ENCODE results near the gene AGO1. TPM values are rescaled to one million over a fixed set of nuclear protein-coding genes. Genes with fewer than 3 reads are reported as not detected.

AGO1 gene
- total RNA-seq, 4 donors from 2014 or later = 11.2 to 12.6 (median 12.4) TPM

DNA sequence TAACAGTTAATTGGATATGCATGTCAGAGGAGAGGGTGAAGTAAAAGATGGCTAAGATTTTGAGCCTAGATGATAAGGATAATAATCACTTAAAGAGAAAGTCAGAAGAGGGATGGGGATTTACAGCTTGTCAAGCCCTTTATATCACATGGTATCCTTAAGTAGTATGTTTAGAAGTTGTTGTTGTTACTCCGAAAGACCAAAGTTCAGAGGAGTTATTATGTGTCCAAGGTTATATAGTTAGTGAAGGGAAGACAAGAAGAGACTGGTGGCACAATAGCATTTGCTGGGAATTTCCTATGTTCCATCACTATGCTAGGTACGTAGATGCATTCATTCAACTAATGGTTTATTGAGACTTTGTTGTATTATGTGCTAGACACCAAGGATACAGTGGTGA is 30.8 kb upstream of the AGO1 start:
- in situ Hi-C loops (cut with MboI; ENCODE audit: low sequenced_read_pairs in 4 of 4) (no loop called here), intact Hi-C loops (cut with DNase I; ENCODE audit: low total_unique reads) (no loop called here)
- Histone ChIP-seq H3K4me3 (no peak overlapping the region), H3K27me3 (no peaks in the 10 kb centered on the region), H3K27ac (no peak overlapping the region), H3K36me3 (peaks cover 0 to 45% of the 10 kb centered on the region in 2 donors), H3K4me1 (peaks cover 21 to 22% of the 10 kb centered on the region in 2 donors), H3K9me3 (no peaks in the 10 kb centered on the region)
- no peak for DNase-seq
- TF ChIP-seq, protein P1, sequence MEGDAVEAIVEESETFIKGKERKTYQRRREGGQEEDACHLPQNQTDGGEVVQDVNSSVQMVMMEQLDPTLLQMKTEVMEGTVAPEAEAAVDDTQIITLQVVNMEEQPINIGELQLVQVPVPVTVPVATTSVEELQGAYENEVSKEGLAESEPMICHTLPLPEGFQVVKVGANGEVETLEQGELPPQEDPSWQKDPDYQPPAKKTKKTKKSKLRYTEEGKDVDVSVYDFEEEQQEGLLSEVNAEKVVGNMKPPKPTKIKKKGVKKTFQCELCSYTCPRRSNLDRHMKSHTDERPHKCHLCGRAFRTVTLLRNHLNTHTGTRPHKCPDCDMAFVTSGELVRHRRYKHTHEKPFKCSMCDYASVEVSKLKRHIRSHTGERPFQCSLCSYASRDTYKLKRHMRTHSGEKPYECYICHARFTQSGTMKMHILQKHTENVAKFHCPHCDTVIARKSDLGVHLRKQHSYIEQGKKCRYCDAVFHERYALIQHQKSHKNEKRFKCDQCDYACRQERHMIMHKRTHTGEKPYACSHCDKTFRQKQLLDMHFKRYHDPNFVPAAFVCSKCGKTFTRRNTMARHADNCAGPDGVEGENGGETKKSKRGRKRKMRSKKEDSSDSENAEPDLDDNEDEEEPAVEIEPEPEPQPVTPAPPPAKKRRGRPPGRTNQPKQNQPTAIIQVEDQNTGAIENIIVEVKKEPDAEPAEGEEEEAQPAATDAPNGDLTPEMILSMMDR (IDR thresholded peaks at IDR 0.05 in 4 of 5, conservative IDR thresholded peaks at IDR 0.05 in 1 of 5) = no peak
- no peak for TF ChIP-seq POLR2A (IDR thresholded peaks at IDR 0.05)
- no peak for ATAC-seq

DNA sequence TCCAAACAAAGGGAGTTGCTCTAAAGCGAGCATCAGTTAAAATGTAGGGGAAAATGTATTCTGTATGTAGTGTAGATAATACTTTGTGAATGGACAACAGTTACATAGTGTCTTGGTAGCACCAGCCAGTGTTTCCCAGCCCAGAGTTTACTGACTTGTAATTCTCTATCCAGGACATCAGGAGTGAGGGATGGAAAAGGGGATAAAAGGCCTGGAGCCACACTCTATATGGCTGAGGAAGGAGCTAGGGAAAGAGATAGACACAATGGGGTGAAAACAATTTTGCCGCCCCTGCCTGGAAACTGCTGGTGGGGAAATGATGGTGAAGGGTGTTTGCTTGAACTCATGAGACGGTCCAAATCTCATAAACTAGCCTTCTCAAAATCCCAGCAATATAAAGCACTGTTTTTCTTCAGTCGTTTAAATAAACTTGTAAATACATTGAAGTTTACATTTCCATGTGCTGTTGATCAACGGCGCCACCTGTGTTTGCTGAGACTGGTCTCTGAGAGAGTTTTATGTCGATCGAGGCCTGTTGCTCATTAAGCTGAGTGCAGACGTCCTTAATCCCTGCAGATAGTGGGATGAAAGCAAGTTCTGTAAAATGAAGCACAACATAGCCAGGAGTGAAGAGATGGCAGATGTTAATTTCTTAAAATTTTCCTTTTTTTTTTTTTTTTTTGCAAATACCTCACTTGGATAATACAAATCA is 27.9 kb upstream of the AGO1 start:
- Histone ChIP-seq H3K9me3 (no peaks in the 10 kb centered on the region), H3K4me1 (peaks cover 15 to 17% of the 10 kb centered on the region in 2 donors), H3K36me3 (peaks cover 0 to 40% of the 10 kb centered on the region in 2 donors), H3K4me3 (no peak overlapping the region), H3K27me3 (no peaks in the 10 kb centered on the region), H3K27ac (no peak overlapping the region)
- ATAC-seq (no peak), DNase-seq (no peak)
- in situ Hi-C loops (cut with MboI; ENCODE audit: low sequenced_read_pairs in 4 of 4) (no loop called here), intact Hi-C loops (cut with DNase I; ENCODE audit: low total_unique reads) (no loop called here)
- no peak for TF ChIP-seq POLR2A (IDR thresholded peaks at IDR 0.05)
- TF ChIP-seq, protein P1 (IDR thresholded peaks at IDR 0.05 in 4 of 5, conservative IDR thresholded peaks at IDR 0.05 in 1 of 5) = no peak

DNA sequence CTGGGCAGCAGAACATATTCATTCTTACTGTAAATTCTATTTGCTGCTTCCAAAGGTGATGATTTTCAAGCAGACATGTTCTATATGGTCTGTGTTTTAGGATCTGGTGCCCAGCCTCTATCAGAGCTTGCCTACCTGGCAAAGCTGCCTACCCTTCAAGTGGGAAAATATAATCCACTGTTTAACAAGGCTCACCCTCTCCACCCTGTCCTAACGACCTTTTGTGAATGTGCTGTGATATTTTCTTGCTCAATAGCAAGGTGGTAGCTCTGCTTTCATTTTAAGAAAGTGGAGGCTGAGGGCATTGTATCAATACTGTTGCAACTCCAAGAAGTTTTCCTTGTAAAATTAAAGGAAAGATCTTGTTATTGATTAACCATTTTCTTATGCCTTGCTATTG is 26.0 kb upstream of the AGO1 start:
- no peak overlapping the region for H3K27ac ChIP-seq
- in situ Hi-C loops (cut with MboI; ENCODE audit: low sequenced_read_pairs in 4 of 4) = no loop called here

GRCh38 chr1:35857830-35858229 is 25.2 kb upstream of the AGO1 start:
- Histone ChIP-seq H3K27me3 (no peaks in the 10 kb centered on the region), H3K36me3 (peaks cover 0 to 32% of the 10 kb centered on the region in 2 donors), H3K9me3 (no peaks in the 10 kb centered on the region), H3K4me3 (no peak overlapping the region), H3K4me1 (no peaks in the 10 kb centered on the region), H3K27ac (no peak overlapping the region)
- no peak for ATAC-seq
- DNase-seq = no peak
- intact Hi-C loops (cut with DNase I; ENCODE audit: low total_unique reads) = no loop called here
- in situ Hi-C loops (cut with MboI; ENCODE audit: low sequenced_read_pairs in 4 of 4) = no loop called here
- TF ChIP-seq, protein P1 (IDR thresholded peaks at IDR 0.05 in 4 of 5, conservative IDR thresholded peaks at IDR 0.05 in 1 of 5) = no peak
- no peak for TF ChIP-seq POLR2A (IDR thresholded peaks at IDR 0.05)

More for the DNA sequence above, 26.0 kb upstream of the AGO1 start:
- H3K4me1 ChIP-seq = peaks cover 4% of the 10 kb centered on the region in 2 donors
- ATAC-seq (no peak), DNase-seq (no peak)
- TF ChIP-seq, protein P1 (IDR thresholded peaks at IDR 0.05 in 4 of 5, conservative IDR thresholded peaks at IDR 0.05 in 1 of 5) = no peak
- TF ChIP-seq POLR2A (IDR thresholded peaks at IDR 0.05) = no peak
- H3K4me3 ChIP-seq = no peak overlapping the region
- H3K36me3 ChIP-seq = peaks cover 0 to 38% of the 10 kb centered on the region in 2 donors
- no peaks in the 10 kb centered on the region for H3K9me3 ChIP-seq
- intact Hi-C loops (cut with DNase I; ENCODE audit: low total_unique reads) = no loop called here
- H3K27me3 ChIP-seq = no peaks in the 10 kb centered on the region

All from gastrocnemius medialis (tissue), 4 donors.